HUES64 (cell line): Measurements from ENCODE around the gene LYPD1.

Experiments
- H3K27ac ChIP-seq: 2 replicates; pipeline ENCODE4 v1.7.0; 2013; ENCODE audit warnings: low read depth, low read length, inconsistent platforms
- H3K27me3 ChIP-seq: 2 replicates; pipeline ENCODE4 v1.6.1; 2013; ENCODE audit warnings: mild to moderate bottlenecking, low read length; ENCODE audit not compliant: insufficient read depth
- H3K36me3 ChIP-seq: 2 replicates; pipeline ENCODE4 v1.6.1; 2013; ENCODE audit warnings: mild to moderate bottlenecking, low read length; ENCODE audit not compliant: insufficient read depth
- H3K4me1 ChIP-seq: 2 replicates; pipeline ENCODE4 v1.6.1; 2013; ENCODE audit warnings: mild to moderate bottlenecking, low read length, moderate library complexity; ENCODE audit not compliant: insufficient read depth
- H3K4me3 ChIP-seq: 2 replicates; pipeline ENCODE4 v1.5.1; 2013; ENCODE audit warnings: mild to moderate bottlenecking, low read length, moderate library complexity
- H3K9ac ChIP-seq: 2 replicates; pipeline ENCODE4 v1.6.1; 2013; ENCODE audit warnings: mild to moderate bottlenecking, low read depth, low read length
- H3K9me3 ChIP-seq: 2 replicates; pipeline ENCODE4 v1.6.1; 2013; ENCODE audit warnings: low read depth, low read length; ENCODE audit not compliant: insufficient read depth
- WGBS: fragments of 150-250, 120-280 bp; methylation state at CpG from one replicate; pipeline ENCODE4 v1.1.7; 2013; ENCODE audit warnings: missing lambda C conversion rate; 5-methylcytosine and 5-hydroxymethylcytosine counted together

Gene LYPD1

GRCh38 chr2:132646540-132647108, 23.4 kb downstream of the LYPD1 start:
- Histone ChIP-seq H3K36me3 (peaks cover 7% of the 10 kb centered on the region; the same call in 1 of the 2 replicates), H3K4me3 (no peak overlapping the region), H3K9me3 (no peaks in the 10 kb centered on the region), H3K9ac (no peak overlapping the region), H3K4me1 (peaks cover 12% of the 10 kb centered on the region), H3K27me3 (no peaks in the 10 kb centered on the region), H3K27ac (no peak overlapping the region)
- WGBS = 87% methylated on average over 8 of the region's 8 CpGs

GRCh38 chr2:132645722-132646539, 24.1 kb downstream of the LYPD1 start:
- Histone ChIP-seq H3K9me3 (no peaks in the 10 kb centered on the region), H3K4me3 (no peak overlapping the region), H3K36me3 (peaks cover 7% of the 10 kb centered on the region; the same call in 1 of the 2 replicates), H3K4me1 (peaks cover 12% of the 10 kb centered on the region), H3K9ac (no peak overlapping the region), H3K27ac (no peak overlapping the region), H3K27me3 (no peaks in the 10 kb centered on the region)
- 80% methylated on average over 18 of the region's 18 CpGs for WGBS

- peaks cover 12% of the 10 kb centered on the region for H3K4me1 ChIP-seq
These were observed 24.8 kb downstream of the LYPD1 start for GRCh38 chr2:132645176-132645575.

GRCh38 chr2:132642415-132642814, 27.6 kb downstream of the LYPD1 start:
- Histone ChIP-seq H3K4me1 (peaks cover 9% of the 10 kb centered on the region; the same call in 1 of the 2 replicates), H3K9me3 (no peaks in the 10 kb centered on the region), H3K27me3 (no peaks in the 10 kb centered on the region), H3K4me3 (no peak overlapping the region), H3K36me3 (peaks cover 7% of the 10 kb centered on the region; the same call in 1 of the 2 replicates), H3K9ac (no peak overlapping the region), H3K27ac (no peak overlapping the region)
- WGBS = 85% methylated on average over 2 of the region's 2 CpGs

More at GRCh38 chr2:132645176-132645575, 24.8 kb downstream of the LYPD1 start:
- WGBS = 96% methylated on average over 35 of the region's 35 CpGs
- H3K4me3 ChIP-seq = no peak overlapping the region
- peaks cover 7% of the 10 kb centered on the region; the same call in 1 of the 2 replicates for H3K36me3 ChIP-seq
- no peaks in the 10 kb centered on the region for H3K9me3 ChIP-seq
- H3K27ac ChIP-seq = no peak overlapping the region
- H3K9ac ChIP-seq = no peak overlapping the region
- no peaks in the 10 kb centered on the region for H3K27me3 ChIP-seq

GRCh38 chr2:132641819-132642218, 28.2 kb downstream of the LYPD1 start:
- Histone ChIP-seq H3K9me3 (no peaks in the 10 kb centered on the region), H3K4me3 (no peak overlapping the region), H3K9ac (no peak overlapping the region), H3K36me3 (peaks cover 7% of the 10 kb centered on the region; the same call in 1 of the 2 replicates), H3K4me1 (peaks cover 9% of the 10 kb centered on the region; the same call in 1 of the 2 replicates), H3K27ac (no peak overlapping the region), H3K27me3 (no peaks in the 10 kb centered on the region)

GRCh38 chr2:132640116-132640515, 29.9 kb downstream of the LYPD1 start:
- Histone ChIP-seq H3K9ac (no peak overlapping the region), H3K27ac (no peak overlapping the region), H3K27me3 (no peaks in the 10 kb centered on the region)

GRCh38 chr2:132638313-132639040, 31.5 kb downstream of the LYPD1 start:
- H3K4me3 ChIP-seq = no peak overlapping the region
- no peak overlapping the region for H3K27ac ChIP-seq
- no peaks in the 10 kb centered on the region for H3K27me3 ChIP-seq
- no peaks in the 10 kb centered on the region; the same call in 1 of the 2 replicates for H3K4me1 ChIP-seq
- H3K36me3 ChIP-seq = no peaks in the 10 kb centered on the region
- 86% methylated on average over 5 of the region's 5 CpGs for WGBS
- H3K9ac ChIP-seq = no peak overlapping the region
- H3K9me3 ChIP-seq = no peaks in the 10 kb centered on the region

More at GRCh38 chr2:132640116-132640515, 29.9 kb downstream of the LYPD1 start:
- Histone ChIP-seq H3K4me1 (no peaks in the 10 kb centered on the region; the same call in 1 of the 2 replicates), H3K36me3 (peaks cover 7% of the 10 kb centered on the region; the same call in 1 of the 2 replicates), H3K4me3 (no peak overlapping the region), H3K9me3 (no peaks in the 10 kb centered on the region)

GRCh38 chr2:132636346-132636745, 33.7 kb downstream of the LYPD1 start:
- Histone ChIP-seq H3K27me3 (no peaks in the 10 kb centered on the region), H3K9me3 (no peaks in the 10 kb centered on the region), H3K4me3 (no peak overlapping the region), H3K36me3 (no peaks in the 10 kb centered on the region), H3K9ac (no peak overlapping the region), H3K27ac (no peak overlapping the region), H3K4me1 (peaks cover 7% of the 10 kb centered on the region)
- WGBS = 72% methylated on average over 1 of the region's 1 CpG

- 92% methylated on average over 2 of the region's 2 CpGs for WGBS
- H3K9ac ChIP-seq = no peak overlapping the region
- H3K27me3 ChIP-seq = no peaks in the 10 kb centered on the region
- peaks cover 7% of the 10 kb centered on the region for H3K4me1 ChIP-seq
- H3K27ac ChIP-seq = no peak overlapping the region
- no peak overlapping the region for H3K4me3 ChIP-seq
- H3K36me3 ChIP-seq = no peaks in the 10 kb centered on the region
- H3K9me3 ChIP-seq = no peaks in the 10 kb centered on the region
These were observed 36.4 kb downstream of the LYPD1 start for GRCh38 chr2:132633635-132634034.

GRCh38 chr2:132632000-132632649, 37.9 kb downstream of the LYPD1 start:
- no peaks in the 10 kb centered on the region for H3K36me3 ChIP-seq
- H3K4me3 ChIP-seq = no peak overlapping the region
- H3K9ac ChIP-seq = no peak overlapping the region
- no peaks in the 10 kb centered on the region for H3K9me3 ChIP-seq
- WGBS = 72% methylated on average over 6 of the region's 6 CpGs
- no peaks in the 10 kb centered on the region for H3K27me3 ChIP-seq
- H3K4me1 ChIP-seq = peaks cover 7% of the 10 kb centered on the region
- no peak overlapping the region for H3K27ac ChIP-seq
